HCT116 (cell line): ENCODE data around the gene ADAMTSL2.

Experiments used
- CTCF ChIP-seq, 3 experiments: fragments of 200-600 bp in 1 of 3; sonication (generic) in 1 of 3; IDR thresholded peaks in 2 of 3; conservative IDR thresholded peaks in 1 of 3; 2 replicates each; pipeline ENCODE4 v1.5.1; 2012 to 2017; ENCODE audit warnings: low read depth in 2 of 3, low read length in 2 of 3, antibody characterized with exemption in 1 of 3, borderline replicate concordance in 1 of 3, control low read depth in 1 of 3, mild to moderate bottlenecking in 1 of 3, mixed read lengths in 1 of 3, mixed run types in 1 of 3, moderate library complexity in 1 of 3; ENCODE audit not compliant: insufficient read depth in 1 of 3
- EZH2 ChIP-seq: fragments of 200-600 bp; sonication (generic); IDR thresholded peaks from 2 replicates; pipeline ENCODE4 v1.6.1; 2017; ENCODE audit warnings: antibody characterized with exemption, mixed run types
- EZH2phosphoT487 ChIP-seq: fragments of 200-600 bp; IDR thresholded peaks from 2 replicates; pipeline ENCODE4 v1.6.1; 2018; ENCODE audit warnings: antibody characterized with exemption, borderline replicate concordance
- POLR2A ChIP-seq: IDR thresholded peaks from 2 replicates; pipeline ENCODE4 v1.7.0; 2011; ENCODE audit warnings: borderline replicate concordance; ENCODE audit not compliant: insufficient read depth, insufficient read length; ENCODE audit errors: extremely low read depth
- POLR2AphosphoS5 ChIP-seq: IDR thresholded peaks from 2 replicates; pipeline ENCODE4 v1.6.1; 2011; ENCODE audit warnings: mild to moderate bottlenecking, low read depth, low read length, moderate library complexity
- REST ChIP-seq: IDR thresholded peaks from 2 replicates; pipeline ENCODE4 v1.6.1; 2012; ENCODE audit warnings: low read depth
- SIN3A ChIP-seq: IDR thresholded peaks from 2 replicates; pipeline ENCODE4 v1.6.1; 2012; ENCODE audit warnings: low read depth
- SP1 ChIP-seq: IDR thresholded peaks from 2 replicates; pipeline ENCODE4 v1.6.1; 2012; ENCODE audit warnings: low read depth
- TCF7L2 ChIP-seq: IDR thresholded peaks from 2 replicates; pipeline ENCODE4 v1.7.0; 2011; ENCODE audit warnings: borderline replicate concordance, inconsistent platforms; ENCODE audit not compliant: insufficient read depth, insufficient read length; ENCODE audit errors: extremely low read depth

DNA sequence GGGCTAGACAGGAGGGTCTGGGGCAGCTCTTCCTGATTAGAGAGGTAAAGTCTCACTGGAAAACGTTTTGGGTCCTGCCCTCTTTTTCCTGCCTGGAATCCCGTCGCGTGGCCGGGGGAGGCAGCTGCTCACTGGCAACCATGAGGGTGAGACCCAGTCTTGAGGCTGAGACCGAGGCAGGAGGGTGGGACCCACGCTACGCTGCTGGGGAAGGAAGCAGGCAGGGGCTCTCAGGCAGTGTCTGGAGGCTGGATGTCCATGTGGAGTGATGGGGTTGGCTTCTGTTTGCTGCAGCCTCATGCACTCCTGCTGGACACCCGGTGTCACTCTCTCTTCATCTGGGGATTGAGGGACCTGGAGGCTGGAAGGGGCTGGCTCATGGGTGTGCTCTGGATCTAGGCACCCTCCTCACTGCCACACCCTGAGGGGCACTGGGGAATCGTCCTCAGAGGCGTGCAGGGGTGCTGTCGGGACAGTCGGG lies 44.3 kb upstream of the ADAMTSL2 start:
- no peak for TF ChIP-seq CTCF (IDR thresholded peaks at IDR 0.05 in 2 of 3, conservative IDR thresholded peaks at IDR 0.05 in 1 of 3; ENCODE audit: borderline replicate concordance in 1 of 3, insufficient read depth in 1 of 3, low read depth in 2 of 3, low read length in 2 of 3)
- no peak for TF ChIP-seq POLR2A
- TF ChIP-seq POLR2AphosphoS5: no peak
- TF ChIP-seq TCF7L2: no peak
- TF ChIP-seq EZH2phosphoT487: no peak
- TF ChIP-seq SIN3A: no peak
- TF ChIP-seq EZH2: no peak
- TF ChIP-seq SP1: no peak
- TF ChIP-seq REST: no peak
